ENCODE data around the gene MYLK.

Gene MYLK

GRCh38 chr3:123817413-123817812 is 66.7 kb downstream of the MYLK start:
- no peak for DNase-seq (ENCODE audit: low read depth)
- TF ChIP-seq CTCF (IDR thresholded peaks at IDR 0.05; ENCODE audit: insufficient read depth, low read depth, low read length, missing control alignments): no peak

GRCh38 chr3:123816673-123817207 is 67.4 kb downstream of the MYLK start:
- H3K4me3 ChIP-seq (ENCODE audit: low read depth, low read length): no peak overlapping the region
- no peak for TF ChIP-seq CTCF (IDR thresholded peaks at IDR 0.05; ENCODE audit: insufficient read depth, low read depth, low read length, missing control alignments)
- DNase-seq (ENCODE audit: low read depth): no peak

More at GRCh38 chr3:123817413-123817812, 66.7 kb downstream of the MYLK start:
- no peak overlapping the region for H3K4me3 ChIP-seq (ENCODE audit: low read depth, low read length)

DNA sequence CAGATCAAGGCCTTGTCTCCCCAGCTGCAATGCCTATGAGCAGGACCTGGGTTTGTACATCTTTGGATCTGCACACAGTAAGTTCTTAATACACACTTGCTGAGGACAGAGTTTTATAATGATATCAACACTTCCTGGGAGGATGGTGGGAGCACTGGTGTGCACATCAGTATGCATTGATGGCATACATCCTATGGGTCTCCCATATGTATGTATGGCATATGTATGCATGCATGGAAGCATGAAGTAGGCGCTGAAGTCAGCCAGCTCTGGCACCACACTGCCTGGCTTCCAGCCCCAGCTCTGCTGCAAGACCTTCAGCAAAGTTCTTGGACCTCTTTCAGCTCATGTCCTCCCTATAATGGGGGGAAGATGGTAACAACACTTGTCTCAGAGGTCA is 68.2 kb downstream of the MYLK start:
- no peak for TF ChIP-seq CTCF (IDR thresholded peaks at IDR 0.05; ENCODE audit: insufficient read depth, low read depth, low read length, missing control alignments)
- DNase-seq (ENCODE audit: low read depth): no peak
- no peak overlapping the region for H3K4me3 ChIP-seq (ENCODE audit: low read depth, low read length)

DNA sequence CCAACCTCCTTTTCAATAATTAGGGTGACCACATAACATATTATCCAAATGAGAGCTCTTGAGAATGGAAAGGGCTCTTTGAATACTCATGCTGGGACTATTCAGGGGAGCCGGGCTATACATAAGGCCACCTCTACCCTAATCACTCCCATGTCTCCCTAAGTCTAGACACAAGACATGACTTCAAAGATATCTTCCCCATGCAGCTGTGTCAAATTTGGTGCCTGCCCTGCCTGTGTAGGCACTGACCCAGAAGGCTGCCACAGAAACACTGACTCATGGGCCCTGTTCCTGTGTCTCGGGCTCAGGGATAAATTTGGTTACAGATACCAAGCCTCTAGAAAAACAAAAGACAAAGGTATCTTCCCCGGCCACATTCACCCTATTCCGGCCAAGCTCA is 70.3 kb downstream of the MYLK start:
- H3K4me3 ChIP-seq (ENCODE audit: low read depth, low read length): no peak overlapping the region
- DNase-seq (ENCODE audit: low read depth): no peak
- TF ChIP-seq CTCF (IDR thresholded peaks at IDR 0.05; ENCODE audit: insufficient read depth, low read depth, low read length, missing control alignments): no peak

DNA sequence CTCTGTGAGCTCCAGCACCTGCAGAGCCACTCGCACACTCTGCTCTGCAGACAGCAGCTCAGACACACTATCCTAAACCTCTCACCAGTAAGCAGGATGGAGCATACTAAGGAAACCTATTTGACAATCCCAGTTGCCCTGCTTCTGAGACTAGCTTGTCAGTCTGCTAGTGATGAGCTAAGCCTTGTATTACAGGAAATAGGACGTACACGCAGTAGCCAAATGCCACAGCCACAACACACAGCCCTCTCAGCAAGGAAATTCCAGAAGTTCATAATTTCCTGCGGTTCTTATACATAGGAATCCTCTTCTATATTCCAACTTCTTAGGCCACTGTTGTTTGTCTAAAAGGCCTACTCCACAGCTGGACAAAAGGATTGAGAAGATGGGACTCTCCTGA is 74.5 kb downstream of the MYLK start:
- no peak overlapping the region for H3K4me3 ChIP-seq (ENCODE audit: low read depth, low read length)
- DNase-seq (ENCODE audit: low read depth): no peak
- TF ChIP-seq CTCF (IDR thresholded peaks at IDR 0.05; ENCODE audit: insufficient read depth, low read depth, low read length, missing control alignments): no peak

DNA sequence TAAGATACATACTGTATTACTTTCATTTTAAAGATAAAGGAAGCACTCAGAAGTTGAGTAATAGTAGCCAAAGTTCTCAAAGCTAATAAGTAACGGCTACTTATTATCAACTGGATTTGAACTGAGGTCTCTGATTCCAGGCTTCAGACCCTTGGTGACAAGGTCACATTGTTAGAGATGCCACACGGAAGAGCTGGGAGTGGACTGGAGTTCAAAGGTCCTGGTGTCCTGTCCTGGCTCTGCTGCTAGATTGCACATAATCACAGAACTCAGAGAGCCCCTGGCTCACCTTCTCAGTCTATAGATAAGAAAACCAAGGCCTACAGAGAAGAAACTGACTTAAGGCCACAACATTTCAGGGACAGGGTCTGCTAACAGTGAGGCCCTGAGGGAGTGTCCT is 75.3 kb downstream of the MYLK start:
- TF ChIP-seq CTCF (IDR thresholded peaks at IDR 0.05; ENCODE audit: insufficient read depth, low read depth, low read length, missing control alignments): no peak
- H3K4me3 ChIP-seq (ENCODE audit: low read depth, low read length): no peak overlapping the region
- DNase-seq (ENCODE audit: low read depth): no peak

GRCh38 chr3:123807820-123808219 is 76.3 kb downstream of the MYLK start:
- no peak for TF ChIP-seq CTCF (IDR thresholded peaks at IDR 0.05; ENCODE audit: insufficient read depth, low read depth, low read length, missing control alignments)
- H3K4me3 ChIP-seq (ENCODE audit: low read depth, low read length): no peak overlapping the region
- no peak for DNase-seq (ENCODE audit: low read depth)

Measured in GM12865 (cell line).